ENCODE measurements around the gene SPTBN5. TPM values are rescaled to one million over a fixed set of nuclear protein-coding genes. Genes with fewer than 3 reads are reported as not detected.

Gene SPTBN5
- total RNA-seq, 1 experiment from 2014 or later: 1.2 TPM

- POLR2A ChIA-PET: no interaction called here
- CTCF ChIA-PET: interaction anchor here (2.1 to 2.5 kb wide), 2 partner anchors 11 to 58 kb away, joined by 8 read pairs; no protein-coding TSS in a partner anchor
- ATAC-seq: no peak
- DNase-seq (ENCODE audit: low spot score): no peak
- Mint-ChIP-seq H3K9me3 (no peaks in the 10 kb centered on the region), H3K4me1 (no peaks in the 10 kb centered on the region), H3K36me3 (peaks cover 10% of the 10 kb centered on the region), H3K4me3 (no peak overlapping the region), H3K27ac (no peak overlapping the region), H3K27me3 (ENCODE audit: low read depth) (no peaks in the 10 kb centered on the region)
- TF ChIP-seq GRHL2 (CRISPR knock-in tag; IDR thresholded peaks at IDR 0.05; ENCODE audit: insufficient replicate concordance, severe bottlenecking) (no peak), PRRX2 (CRISPR knock-in tag; IDR thresholded peaks at IDR 0.05) (no peak), SOX15 (CRISPR knock-in tag; IDR thresholded peaks at IDR 0.05) (no peak), MYBL2 (CRISPR knock-in tag; IDR thresholded peaks at IDR 0.05) (no peak), GTF2I (CRISPR knock-in tag; conservative IDR thresholded peaks at IDR 0.05) (no peak), E2F4 (CRISPR knock-in tag; IDR thresholded peaks at IDR 0.05; ENCODE audit: borderline replicate concordance, low read depth) (no peak), FOXP1 (CRISPR knock-in tag; IDR thresholded peaks at IDR 0.05; ENCODE audit: borderline replicate concordance) (no peak), ZNF138 (CRISPR knock-in tag; conservative IDR thresholded peaks at IDR 0.05) (no peak), CBFB (CRISPR knock-in tag; IDR thresholded peaks at IDR 0.05; ENCODE audit: low read depth) (no peak), ZNF671 (CRISPR knock-in tag; IDR thresholded peaks at IDR 0.05) (no peak), ZNF423 (CRISPR knock-in tag; IDR thresholded peaks at IDR 0.05) (no peak), RORB (CRISPR knock-in tag; IDR thresholded peaks at IDR 0.05) (no peak), MXD4 (CRISPR knock-in tag; IDR thresholded peaks at IDR 0.05; ENCODE audit: borderline replicate concordance) (no peak), ETV6 (CRISPR knock-in tag; IDR thresholded peaks at IDR 0.05) (no peak)
- TF ChIP-seq, protein P1, sequence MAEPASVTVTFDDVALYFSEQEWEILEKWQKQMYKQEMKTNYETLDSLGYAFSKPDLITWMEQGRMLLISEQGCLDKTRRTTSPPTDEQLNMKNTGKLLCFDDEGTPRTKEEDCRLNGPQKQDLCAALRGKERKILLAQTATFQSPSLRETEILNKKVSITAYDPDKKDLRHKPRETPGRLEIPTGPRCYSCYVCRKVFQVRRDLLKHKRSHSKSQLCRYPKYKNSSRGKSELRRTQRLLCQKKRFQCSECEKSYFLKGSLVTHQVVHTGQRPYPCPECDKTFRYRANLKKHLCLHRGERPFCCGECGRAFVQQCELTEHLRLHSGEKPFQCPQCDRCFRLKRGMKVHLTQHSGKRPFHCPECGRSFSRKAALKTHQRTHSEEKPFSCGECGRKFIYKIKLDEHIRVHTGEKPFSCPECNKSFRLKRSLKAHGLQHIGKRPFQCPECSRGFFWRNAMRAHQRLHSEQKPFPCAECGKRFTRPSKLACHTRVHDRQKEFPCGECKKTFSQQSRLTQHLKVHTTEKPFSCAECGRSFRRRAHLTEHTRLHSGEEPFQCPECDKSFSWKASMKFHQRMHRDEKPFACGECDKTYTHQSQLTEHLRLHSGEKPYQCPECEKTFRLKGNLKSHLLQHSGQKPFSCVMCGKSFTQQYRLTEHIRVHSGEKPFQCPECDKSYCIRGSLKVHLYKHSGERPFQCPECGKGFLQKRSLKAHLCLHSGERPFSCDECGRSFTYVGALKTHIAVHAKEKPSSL (CRISPR knock-in tag; conservative IDR thresholded peaks at IDR 0.05): no peak
- TF ChIP-seq, protein P2, sequence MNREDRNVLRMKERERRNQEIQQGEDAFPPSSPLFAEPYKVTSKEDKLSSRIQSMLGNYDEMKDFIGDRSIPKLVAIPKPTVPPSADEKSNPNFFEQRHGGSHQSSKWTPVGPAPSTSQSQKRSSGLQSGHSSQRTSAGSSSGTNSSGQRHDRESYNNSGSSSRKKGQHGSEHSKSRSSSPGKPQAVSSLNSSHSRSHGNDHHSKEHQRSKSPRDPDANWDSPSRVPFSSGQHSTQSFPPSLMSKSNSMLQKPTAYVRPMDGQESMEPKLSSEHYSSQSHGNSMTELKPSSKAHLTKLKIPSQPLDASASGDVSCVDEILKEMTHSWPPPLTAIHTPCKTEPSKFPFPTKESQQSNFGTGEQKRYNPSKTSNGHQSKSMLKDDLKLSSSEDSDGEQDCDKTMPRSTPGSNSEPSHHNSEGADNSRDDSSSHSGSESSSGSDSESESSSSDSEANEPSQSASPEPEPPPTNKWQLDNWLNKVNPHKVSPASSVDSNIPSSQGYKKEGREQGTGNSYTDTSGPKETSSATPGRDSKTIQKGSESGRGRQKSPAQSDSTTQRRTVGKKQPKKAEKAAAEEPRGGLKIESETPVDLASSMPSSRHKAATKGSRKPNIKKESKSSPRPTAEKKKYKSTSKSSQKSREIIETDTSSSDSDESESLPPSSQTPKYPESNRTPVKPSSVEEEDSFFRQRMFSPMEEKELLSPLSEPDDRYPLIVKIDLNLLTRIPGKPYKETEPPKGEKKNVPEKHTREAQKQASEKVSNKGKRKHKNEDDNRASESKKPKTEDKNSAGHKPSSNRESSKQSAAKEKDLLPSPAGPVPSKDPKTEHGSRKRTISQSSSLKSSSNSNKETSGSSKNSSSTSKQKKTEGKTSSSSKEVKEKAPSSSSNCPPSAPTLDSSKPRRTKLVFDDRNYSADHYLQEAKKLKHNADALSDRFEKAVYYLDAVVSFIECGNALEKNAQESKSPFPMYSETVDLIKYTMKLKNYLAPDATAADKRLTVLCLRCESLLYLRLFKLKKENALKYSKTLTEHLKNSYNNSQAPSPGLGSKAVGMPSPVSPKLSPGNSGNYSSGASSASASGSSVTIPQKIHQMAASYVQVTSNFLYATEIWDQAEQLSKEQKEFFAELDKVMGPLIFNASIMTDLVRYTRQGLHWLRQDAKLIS (CRISPR knock-in tag; IDR thresholded peaks at IDR 0.05; ENCODE audit: borderline replicate concordance): no peak
- TF ChIP-seq, protein P3, sequence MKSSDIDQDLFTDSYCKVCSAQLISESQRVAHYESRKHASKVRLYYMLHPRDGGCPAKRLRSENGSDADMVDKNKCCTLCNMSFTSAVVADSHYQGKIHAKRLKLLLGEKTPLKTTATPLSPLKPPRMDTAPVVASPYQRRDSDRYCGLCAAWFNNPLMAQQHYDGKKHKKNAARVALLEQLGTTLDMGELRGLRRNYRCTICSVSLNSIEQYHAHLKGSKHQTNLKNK (CRISPR knock-in tag; IDR thresholded peaks at IDR 0.05): no peak
Measured at GRCh38 chr15:41847206-41847605, 46.6 kb downstream of the SPTBN5 start.

GRCh38 chr15:41844814-41845213 is 49.0 kb downstream of the SPTBN5 start:
- Mint-ChIP-seq H3K4me1 (no peaks in the 10 kb centered on the region), H3K9me3 (no peaks in the 10 kb centered on the region), H3K27ac (no peak overlapping the region), H3K27me3 (ENCODE audit: low read depth) (no peaks in the 10 kb centered on the region), H3K4me3 (no peak overlapping the region), H3K36me3 (peaks cover 10% of the 10 kb centered on the region)
- ChIA-PET CTCF (interaction anchor here (1.2 kb wide), 2 partner anchors 14 to 70 kb away, joined by 3 read pairs; partner anchors contain the start of gene MAPKBP1), POLR2A (no interaction called here)
- ATAC-seq (no peak), DNase-seq (ENCODE audit: low spot score) (no peak)
- no peak for TF ChIP-seq GTF2I (CRISPR knock-in tag; conservative IDR thresholded peaks at IDR 0.05)
- no peak for TF ChIP-seq PRRX2 (CRISPR knock-in tag; IDR thresholded peaks at IDR 0.05)
- TF ChIP-seq HMGA2 (CRISPR knock-in tag; IDR thresholded peaks at IDR 0.05): no peak
- no peak for TF ChIP-seq GRHL2 (CRISPR knock-in tag; IDR thresholded peaks at IDR 0.05; ENCODE audit: insufficient replicate concordance, severe bottlenecking)
- no peak for TF ChIP-seq SMAD4 (CRISPR knock-in tag; IDR thresholded peaks at IDR 0.05)
- TF ChIP-seq E2F5 (CRISPR knock-in tag; IDR thresholded peaks at IDR 0.05): no peak
- no peak for TF ChIP-seq ZNF232 (CRISPR knock-in tag; IDR thresholded peaks at IDR 0.05)
- TF ChIP-seq, protein P4, sequence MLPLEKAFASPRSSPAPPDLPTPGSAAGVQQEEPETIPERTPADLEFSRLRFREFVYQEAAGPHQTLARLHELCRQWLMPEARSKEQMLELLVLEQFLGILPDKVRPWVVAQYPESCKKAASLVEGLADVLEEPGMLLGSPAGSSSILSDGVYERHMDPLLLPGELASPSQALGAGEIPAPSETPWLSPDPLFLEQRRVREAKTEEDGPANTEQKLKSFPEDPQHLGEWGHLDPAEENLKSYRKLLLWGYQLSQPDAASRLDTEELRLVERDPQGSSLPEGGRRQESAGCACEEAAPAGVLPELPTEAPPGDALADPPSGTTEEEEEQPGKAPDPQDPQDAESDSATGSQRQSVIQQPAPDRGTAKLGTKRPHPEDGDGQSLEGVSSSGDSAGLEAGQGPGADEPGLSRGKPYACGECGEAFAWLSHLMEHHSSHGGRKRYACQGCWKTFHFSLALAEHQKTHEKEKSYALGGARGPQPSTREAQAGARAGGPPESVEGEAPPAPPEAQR (CRISPR knock-in tag; IDR thresholded peaks at IDR 0.05): no peak
- no peak for TF ChIP-seq CREB1 (CRISPR knock-in tag; IDR thresholded peaks at IDR 0.05)
- no peak for TF ChIP-seq ZNF121 (CRISPR knock-in tag; IDR thresholded peaks at IDR 0.05)
- no peak for TF ChIP-seq SMAD3 (CRISPR knock-in tag; IDR thresholded peaks at IDR 0.05; ENCODE audit: borderline replicate concordance)
- TF ChIP-seq, protein P5, sequence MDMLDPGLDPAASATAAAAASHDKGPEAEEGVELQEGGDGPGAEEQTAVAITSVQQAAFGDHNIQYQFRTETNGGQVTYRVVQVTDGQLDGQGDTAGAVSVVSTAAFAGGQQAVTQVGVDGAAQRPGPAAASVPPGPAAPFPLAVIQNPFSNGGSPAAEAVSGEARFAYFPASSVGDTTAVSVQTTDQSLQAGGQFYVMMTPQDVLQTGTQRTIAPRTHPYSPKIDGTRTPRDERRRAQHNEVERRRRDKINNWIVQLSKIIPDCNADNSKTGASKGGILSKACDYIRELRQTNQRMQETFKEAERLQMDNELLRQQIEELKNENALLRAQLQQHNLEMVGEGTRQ (CRISPR knock-in tag; IDR thresholded peaks at IDR 0.05): no peak
- no peak for TF ChIP-seq NR3C1 (CRISPR knock-in tag; conservative IDR thresholded peaks at IDR 0.05; ENCODE audit: low read depth)
